ENCODE measurements around the gene FAM174C. TPM values are rescaled to one million over a fixed set of nuclear protein-coding genes. Genes with fewer than 3 reads are reported as not detected.
A peak's percentile ranks its signal among the peaks of the same experiment; 100 is the strongest.

FAM174C gene
- total and polyA plus RNA-seq, 12 donors, result 8.2 to 70.2 (median 13.4) TPM

- intact Hi-C loops (cut with DNase I), result loop anchor here in 9 of 10 donors (1.0 to 2.0 kb wide), 7 partner anchors 19 to 57 kb away; partner anchors contain the start of gene MIDN (in 3 of the 9)
Observed at GRCh38 chr19:1267477-1268225, 7.7 kb upstream of the FAM174C start.

GRCh38 chr19:1268226-1269064, 6.9 kb upstream of the FAM174C start:
- peak overlapping the region; percentile 23 to 100 (median 97) for H3K27ac ChIP-seq
- H3K27me3 ChIP-seq, result no peaks in the 10 kb centered on the region
- no peak for TF ChIP-seq CTCF (IDR thresholded peaks at IDR 0.05)
- H3K36me3 ChIP-seq, result peaks cover 0 to 32% (median 29%) of the 10 kb centered on the region in 9 donors
- ATAC-seq, result no peak
- no peaks in the 10 kb centered on the region for H3K9me3 ChIP-seq
- peaks cover 53 to 81% (median 77%) of the 10 kb centered on the region in 9 donors for H3K4me1 ChIP-seq
- intact Hi-C loops (cut with DNase I), result loop anchor here in 1 of 10 donors (2.0 kb wide), 1 partner anchor 58 kb away; no protein-coding TSS in a partner anchor
- H3K4me3 ChIP-seq, result peak overlapping the region in 6 of 10 donors; percentile 69 to 98 (median 82)
- DNase-seq, result peak; percentile 28 to 41
- WGBS, 2 donors, result 50% methylated on average over 38 to 40 of the region's 40 CpGs

More at GRCh38 chr19:1267477-1268225, 7.7 kb upstream of the FAM174C start:
- Histone ChIP-seq H3K27me3 (no peaks in the 10 kb centered on the region), H3K36me3 (peaks cover 0 to 24% (median 21%) of the 10 kb centered on the region in 9 donors), H3K9me3 (no peaks in the 10 kb centered on the region), H3K27ac (peak overlapping the region in 6 of 10 donors; percentile 66 to 100 (median 97)), H3K4me3 (peak overlapping the region in 5 of 10 donors; percentile 51 to 67 (median 62)), H3K4me1 (peaks cover 50 to 78% (median 71%) of the 10 kb centered on the region in 9 donors)
- WGBS, 2 donors, result 27 to 29% methylated on average over 35 of the region's 35 CpGs
- DNase-seq, result peak in 1 of 2 donors; percentile 32
- ATAC-seq, result no peak
- TF ChIP-seq CTCF (IDR thresholded peaks at IDR 0.05), result no peak

GRCh38 chr19:1269065-1269477, 6.3 kb upstream of the FAM174C start, which contains the start of gene CIRBP:
Gene CIRBP, plus strand, starts transcription at chr19:1269332. Its CDS starts 1,602 bp downstream, at chr19:1270934.
- peak; percentile 67 to 84 (median 78) for ATAC-seq
- intact Hi-C loops (cut with DNase I), result loop anchor here in 1 of 10 donors (2.0 kb wide), 1 partner anchor 58 kb away; no protein-coding TSS in a partner anchor
- Histone ChIP-seq H3K4me1 (peaks cover 56 to 87% (median 83%) of the 10 kb centered on the region in 9 donors), H3K27me3 (no peaks in the 10 kb centered on the region), H3K36me3 (peaks cover 0 to 38% (median 35%) of the 10 kb centered on the region in 9 donors), H3K4me3 (peak within 1 kb of the TSS; percentile 57 to 98 (median 70)), H3K9me3 (no peaks in the 10 kb centered on the region), H3K27ac (peak within 1 kb of the TSS; percentile 91 to 100 (median 98))
- WGBS, 2 donors, result 0 to 1% methylated on average over 48 to 50 of the region's 50 CpGs
- DNase-seq, result peak; percentile 100
- no peak for TF ChIP-seq CTCF (IDR thresholded peaks at IDR 0.05)
